IPS-NIHi7 (cell line): ENCODE results near the gene TXK.

Experiments
- DNase-seq: peaks from one replicate; pipeline ENCODE4 v3.0.0; 2012; ENCODE audit warnings: mixed read lengths; ENCODE audit errors: extremely low spot score

The TXK gene

GRCh38 chr4:48103483-48104139, 30.4 kb downstream of the TXK start:
- DNase-seq = no peak

- no peak for DNase-seq
Measured at GRCh38 chr4:48102303-48102702, 31.7 kb downstream of the TXK start.

GRCh38 chr4:48100256-48100655, 33.8 kb downstream of the TXK start:
- DNase-seq = no peak

- no peak for DNase-seq
Measured at GRCh38 chr4:48095441-48095840, 38.6 kb downstream of the TXK start.

GRCh38 chr4:48093991-48094416, 40.0 kb downstream of the TXK start:
- peak; percentile 23 for DNase-seq

- DNase-seq = no peak
Measured at GRCh38 chr4:48090621-48091020, 43.4 kb downstream of the TXK start.

- no peak for DNase-seq
Measured at GRCh38 chr4:48085821-48086589, 48.0 kb downstream of the TXK start.

- no peak for DNase-seq
Measured at GRCh38 chr4:48082956-48083355, 51.1 kb downstream of the TXK start.

GRCh38 chr4:48081196-48081595, 52.9 kb downstream of the TXK start:
- DNase-seq = no peak

GRCh38 chr4:48079972-48080391, 54.1 kb downstream of the TXK start:
- no peak for DNase-seq

- DNase-seq = no peak
Measured at GRCh38 chr4:48078862-48079655, 55.0 kb downstream of the TXK start.

GRCh38 chr4:48078425-48078824, 55.6 kb downstream of the TXK start:
- DNase-seq = no peak

GRCh38 chr4:48074657-48075056, 59.4 kb downstream of the TXK start:
- DNase-seq = no peak

- DNase-seq = no peak
Measured at GRCh38 chr4:48073567-48074103, 60.4 kb downstream of the TXK start.

- no peak for DNase-seq
Measured at GRCh38 chr4:48071191-48071590, 62.9 kb downstream of the TXK start.

GRCh38 chr4:48069026-48069425, 65.0 kb downstream of the TXK start:
- no peak for DNase-seq

- DNase-seq = no peak
Measured at GRCh38 chr4:48068182-48068581, 65.9 kb downstream of the TXK start.

GRCh38 chr4:48067536-48067935, 66.5 kb downstream of the TXK start:
- no peak for DNase-seq

- no peak for DNase-seq
Measured at GRCh38 chr4:48065587-48066052, 68.4 kb downstream of the TXK start.

GRCh38 chr4:48064349-48064748, 69.7 kb downstream of the TXK start:
- no peak for DNase-seq

GRCh38 chr4:48058617-48059530, 75.2 kb downstream of the TXK start:
- DNase-seq = no peak
